Transverse colon (tissue), 4 donors: ENCODE measurements around the gene ZBTB46. TPM values are rescaled to one million over a fixed set of nuclear protein-coding genes. Genes with fewer than 3 reads are reported as not detected.

Experiments used
- DNase-seq: peaks from one replicate; pipeline ENCODE4 v3.0.0-alpha.2; 2019
- H3K27ac ChIP-seq, 4 donors: fragments of 200-600 bp; sonication (generic); 2 replicates each; pipeline ENCODE4 v1.5.1; 2016 to 2018; ENCODE audit warnings: inconsistent platforms in 4 of 4
- H3K27me3 ChIP-seq: fragments of 200-600 bp; sonication (generic); 2 replicates; pipeline ENCODE4 v1.5.1; 2017; ENCODE audit warnings: inconsistent platforms
- H3K36me3 ChIP-seq, 4 donors: fragments of 200-600 bp; sonication (generic); 2 replicates each; pipeline ENCODE4 v1.5.1; 2017 to 2019; ENCODE audit warnings: inconsistent platforms in 4 of 4
- H3K4me1 ChIP-seq, 4 donors: fragments of 200-600 bp; sonication (generic); 2 replicates each; pipeline ENCODE4 v1.5.1; 2017 to 2020; ENCODE audit warnings: inconsistent platforms in 4 of 4
- H3K4me3 ChIP-seq, 4 donors: fragments of 200-600 bp; sonication (generic); 1 replicate in 1 of 4; 2 replicates in 3 of 4; pipeline versions ENCODE4 v1.5.1 to v1.6.1; 2017 to 2019; ENCODE audit warnings: inconsistent platforms in 4 of 4
- H3K9me3 ChIP-seq, 2 donors: fragments of 200-600 bp; sonication (generic); 2 replicates each; pipeline ENCODE4 v1.5.1; 2017 to 2019; ENCODE audit warnings: inconsistent platforms in 2 of 2
- EP300 ChIP-seq: sonication (generic); formaldehyde crosslinking; IDR thresholded peaks from one replicate; pipeline ENCODE4 v1.6.1; 2017; ENCODE audit warnings: antibody characterized with exemption, low read depth
- POLR2A ChIP-seq: fragments of 450-650 bp; IDR thresholded peaks from one replicate; pipeline ENCODE4 v1.6.1; 2016; ENCODE audit warnings: antibody characterized with exemption, mild to moderate bottlenecking, moderate library complexity
- POLR2AphosphoS5 ChIP-seq, 3 donors: sonication (generic); formaldehyde crosslinking; IDR thresholded peaks; one replicate each; pipeline ENCODE4 v1.6.1; 2016; ENCODE audit warnings: antibody characterized with exemption in 3 of 3
- WGBS, 2 donors: methylation state at CpG; one replicate each; pipeline ENCODE4 v1.1.5; 2018; ENCODE audit warnings: low coverage in 1 of 2; 5-methylcytosine and 5-hydroxymethylcytosine counted together
- in situ Hi-C, 4 donors: fragments of 200-750 bp; cut with MboI; loops; one replicate each; pipeline versions ENCODE4 v1.15.0 to v1.15.1; 2017; ENCODE audit warnings: low sequenced_read_pairs in 3 of 4, low pct_ligation_motif_present in 1 of 4, low pct_unique_long_range_greater_than_20kb in 1 of 4
- intact Hi-C: fragments of 100-400 bp; cut with DNase I; formaldehyde crosslinking; loops from one replicate; pipeline ENCODE4 v1.15.1; 2023; ENCODE audit warnings: low total_unique reads
- total RNA-seq, 4 donors: library from RNA; depleted of rRNA; stranded (reverse); fragments of >200 nt; gene quantifications; one replicate each; pipeline ENCODE4 v1.1.0, GENCODE V29; 2016
- TF ChIP-seq, protein P1 (sequence below), 5 experiments: fragments of 200-600 bp in 3 of 5; fragments of 450-650 bp in 2 of 5; sonication (generic) in 3 of 5; IDR thresholded peaks; 1 replicate in 2 of 5; 2 replicates in 3 of 5; pipeline ENCODE4 v1.5.1; 2016 to 2017; ENCODE audit warnings: antibody characterized with exemption in 5 of 5, inconsistent platforms in 3 of 5, mild to moderate bottlenecking in 2 of 5, moderate library complexity in 1 of 5

Gene ZBTB46
- total RNA-seq, 4 donors from 2014 or later = 2.3 to 6.0 (median 5.3) TPM

- H3K36me3 ChIP-seq = peaks cover 0 to 23% (median 11%) of the 10 kb centered on the region in 4 donors
Measured at GRCh38 chr20:63709149-63709527, 121.9 kb downstream of the ZBTB46 start.

GRCh38 chr20:63708301-63709148, 122.5 kb downstream of the ZBTB46 start:
- peak overlapping the region; percentile 90 to 95 (median 92) for H3K27ac ChIP-seq
- peak overlapping the region; percentile 70 to 99 (median 95) for H3K4me3 ChIP-seq
- TF ChIP-seq, protein P1, sequence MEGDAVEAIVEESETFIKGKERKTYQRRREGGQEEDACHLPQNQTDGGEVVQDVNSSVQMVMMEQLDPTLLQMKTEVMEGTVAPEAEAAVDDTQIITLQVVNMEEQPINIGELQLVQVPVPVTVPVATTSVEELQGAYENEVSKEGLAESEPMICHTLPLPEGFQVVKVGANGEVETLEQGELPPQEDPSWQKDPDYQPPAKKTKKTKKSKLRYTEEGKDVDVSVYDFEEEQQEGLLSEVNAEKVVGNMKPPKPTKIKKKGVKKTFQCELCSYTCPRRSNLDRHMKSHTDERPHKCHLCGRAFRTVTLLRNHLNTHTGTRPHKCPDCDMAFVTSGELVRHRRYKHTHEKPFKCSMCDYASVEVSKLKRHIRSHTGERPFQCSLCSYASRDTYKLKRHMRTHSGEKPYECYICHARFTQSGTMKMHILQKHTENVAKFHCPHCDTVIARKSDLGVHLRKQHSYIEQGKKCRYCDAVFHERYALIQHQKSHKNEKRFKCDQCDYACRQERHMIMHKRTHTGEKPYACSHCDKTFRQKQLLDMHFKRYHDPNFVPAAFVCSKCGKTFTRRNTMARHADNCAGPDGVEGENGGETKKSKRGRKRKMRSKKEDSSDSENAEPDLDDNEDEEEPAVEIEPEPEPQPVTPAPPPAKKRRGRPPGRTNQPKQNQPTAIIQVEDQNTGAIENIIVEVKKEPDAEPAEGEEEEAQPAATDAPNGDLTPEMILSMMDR (IDR thresholded peaks at IDR 0.05) = no peak
- peaks cover 0 to 23% (median 11%) of the 10 kb centered on the region in 4 donors for H3K36me3 ChIP-seq
- DNase-seq = no peak
- in situ Hi-C loops = no loop called here
- 29% methylated on average over 40 of the region's 67 CpGs; no CpG with 5 or more reads in 1 of the 2 donors for WGBS, 2 donors
- H3K4me1 ChIP-seq = peaks cover 18 to 25% (median 23%) of the 10 kb centered on the region in 4 donors
- H3K27me3 ChIP-seq = no peaks in the 10 kb centered on the region
- no peaks in the 10 kb centered on the region for H3K9me3 ChIP-seq
- intact Hi-C loops = loop anchor here (2.0 kb wide), 1 partner anchor 56 kb away; the partner anchor contains the start of gene STMN3

More at GRCh38 chr20:63709149-63709527, 121.9 kb downstream of the ZBTB46 start:
- no peak for DNase-seq
- H3K4me3 ChIP-seq = peak overlapping the region in 2 of 4 donors; percentile 70 to 99
- in situ Hi-C loops (no loop called here), intact Hi-C loops (loop anchor here (2.0 kb wide), 1 partner anchor 56 kb away; the partner anchor contains the start of gene STMN3)
- H3K27ac ChIP-seq = no peak overlapping the region
- H3K27me3 ChIP-seq = no peaks in the 10 kb centered on the region
- TF ChIP-seq EP300 = no peak
- no peak for TF ChIP-seq POLR2AphosphoS5 (IDR thresholded peaks at IDR 0.05)
- TF ChIP-seq, protein P1 (IDR thresholded peaks at IDR 0.05) = no peak
- no peak for TF ChIP-seq POLR2A
- H3K4me1 ChIP-seq = peaks cover 18 to 25% (median 23%) of the 10 kb centered on the region in 4 donors
- no peaks in the 10 kb centered on the region for H3K9me3 ChIP-seq
- WGBS, 2 donors = 88% methylated on average over 17 of the region's 17 CpGs; no CpG with 5 or more reads in 1 of the 2 donors

DNA sequence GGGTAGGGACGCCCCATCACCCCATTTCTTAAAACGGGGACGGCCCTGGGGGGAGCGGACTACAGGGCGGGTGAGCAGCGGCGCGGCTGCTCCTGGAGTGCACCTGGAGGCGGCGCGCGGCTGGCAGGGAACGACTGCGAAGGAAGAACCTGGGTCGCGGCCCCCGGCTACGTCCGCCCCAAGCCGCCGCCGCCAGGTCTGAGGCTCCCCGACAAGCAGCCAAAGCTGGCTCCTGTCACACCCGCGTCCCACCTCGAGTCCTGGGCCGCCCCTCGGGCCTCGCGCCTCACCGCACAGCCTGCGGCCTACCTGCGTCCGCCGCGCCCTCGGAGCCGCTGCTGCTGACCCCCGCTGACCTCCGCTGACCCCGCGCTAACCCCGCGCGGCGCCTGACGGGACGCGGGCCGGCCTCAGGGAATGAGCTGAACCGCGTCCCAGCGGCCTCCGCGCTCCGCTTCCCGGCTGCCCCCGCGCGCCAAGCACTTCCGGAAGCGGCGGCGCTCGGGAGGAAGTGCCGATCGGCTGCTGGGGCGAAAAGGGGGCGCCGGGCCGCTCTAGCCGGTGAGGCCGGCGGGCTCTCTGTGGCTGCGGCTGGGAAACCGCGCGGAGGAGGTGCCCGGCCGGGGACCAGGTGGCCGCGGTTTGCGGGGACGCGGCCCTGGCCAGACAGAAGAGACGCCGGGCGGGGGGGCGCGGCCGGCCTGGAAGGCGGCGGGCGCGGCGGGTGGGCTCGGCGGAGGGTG, 123.3 kb downstream of the ZBTB46 start, which contains the start of the genes ARFRP1 and ZGPAT:
Gene ARFRP1 (minus strand): TSS at position 419 of the 743 bp plus-strand sequence. CDS start 885 bp downstream, outside the sequence.
Gene ZGPAT (plus strand): TSS at position 482 of the 743 bp plus-strand sequence. CDS start 542 bp downstream, outside the sequence.
- H3K27ac ChIP-seq = peak within 1 kb of the TSS; percentile 90 to 95 (median 92)
- peak; percentile 93 for DNase-seq
- 0% methylated on average over 79 of the region's 98 CpGs; no CpG with 5 or more reads in 1 of the 2 donors for WGBS, 2 donors
- intact Hi-C loops (loop anchor here (2.0 kb wide), 1 partner anchor 55 kb away; the partner anchor contains the start of gene STMN3), in situ Hi-C loops (no loop called here)
- peaks cover 18 to 25% (median 23%) of the 10 kb centered on the region in 4 donors for H3K4me1 ChIP-seq
- no peaks in the 10 kb centered on the region for H3K27me3 ChIP-seq
- peak within 1 kb of the TSS; percentile 70 to 99 (median 95) for H3K4me3 ChIP-seq
- TF ChIP-seq EP300 (no peak), POLR2AphosphoS5 (IDR thresholded peaks at IDR 0.05) (peak; percentile 75 to 85 (median 75)), POLR2A (peak; percentile 57)
- TF ChIP-seq, protein P1 (IDR thresholded peaks at IDR 0.05) = no peak
- H3K36me3 ChIP-seq = peaks cover 0 to 23% (median 10%) of the 10 kb centered on the region in 4 donors
- no peaks in the 10 kb centered on the region for H3K9me3 ChIP-seq
